ENCODE measurements around the gene ARHGAP21. TPM values are rescaled to one million over a fixed set of nuclear protein-coding genes. Genes with fewer than 3 reads are reported as not detected.

ARHGAP21 gene
- polyA plus RNA-seq, 2 of the 4 experiments (the other 2 are of a cell fraction): 30.5 to 84.4 TPM

GRCh38 chr10:24639124-24639523 lies 84.6 kb downstream of the ARHGAP21 start:
- Histone ChIP-seq H3K9me3 (no peaks in the 10 kb centered on the region), H3K4me3 (no peak overlapping the region), H3K4me1 (peaks cover 25% of the 10 kb centered on the region), H3K27ac (no peak overlapping the region), H3K4me2 (no peak overlapping the region)
- no peak for DNase-seq (ENCODE audit: low read depth in 1 of 2, low spot score in 1 of 2)
- ChIA-PET CTCF (interaction anchor here (1.3 kb wide), 1 partner anchor 87 kb away, joined by 3 read pairs; no protein-coding TSS in a partner anchor), POLR2A (no interaction called here)
- FAIRE-seq: no peak
- TF ChIP-seq ZC3H11A (IDR thresholded peaks at IDR 0.05) (no peak), CHD2 (IDR thresholded peaks at IDR 0.05; ENCODE audit: low read length, partially characterized antibody) (no peak), RFX5 (IDR thresholded peaks at IDR 0.05) (no peak), EHF (CRISPR knock-in tag; IDR thresholded peaks at IDR 0.05) (no peak), SREBF2 (IDR thresholded peaks at IDR 0.05) (no peak)
- WGBS (ENCODE audit: missing lambda C conversion rate): 87% methylated on average over 1 of the region's 1 CpG
- ATAC-seq: no peak

GRCh38 chr10:24625778-24626177 lies 97.9 kb downstream of the ARHGAP21 start:
- Histone ChIP-seq H3K9me3 (no peaks in the 10 kb centered on the region), H3K4me3 (no peak overlapping the region), H3K4me2 (no peak overlapping the region), H3K27ac (no peak overlapping the region), H3K4me1 (peaks cover 16% of the 10 kb centered on the region)
- 97% methylated on average over 4 of the region's 4 CpGs for WGBS (ENCODE audit: missing lambda C conversion rate)
- DNase-seq (ENCODE audit: low read depth in 1 of 2, low spot score in 1 of 2): no peak
- no peak for FAIRE-seq
- POLR2A ChIA-PET: no interaction called here
- ATAC-seq: no peak
- CTCF ChIA-PET: no interaction called here
- no peak for TF ChIP-seq POLR2A (IDR thresholded peaks at IDR 0.05; ENCODE audit: low read length)

- ChIA-PET CTCF (interaction anchor here (1.0 kb wide), 1 partner anchor 66 kb away, joined by 3 read pairs; no protein-coding TSS in a partner anchor), POLR2A (no interaction called here)
- H3K4me3 ChIP-seq: no peak overlapping the region
- H3K27ac ChIP-seq: no peak overlapping the region
- FAIRE-seq: no peak
- no peak for ATAC-seq
- no peak for TF ChIP-seq ZC3H11A (IDR thresholded peaks at IDR 0.05)
- TF ChIP-seq CHD4 (IDR thresholded peaks at IDR 0.05; ENCODE audit: borderline replicate concordance): no peak
- TF ChIP-seq NR3C1 (IDR thresholded peaks at IDR 0.05): no peak
- TF ChIP-seq BHLHE40 (IDR thresholded peaks at IDR 0.05; ENCODE audit: low read depth, low read length): no peak
- no peak for TF ChIP-seq RARB (CRISPR knock-in tag; IDR thresholded peaks at IDR 0.05)
- no peak for TF ChIP-seq JUNB (IDR thresholded peaks at IDR 0.05)
- no peak for TF ChIP-seq HES2 (IDR thresholded peaks at IDR 0.05)
- TF ChIP-seq POLR2AphosphoS2 (conservative IDR thresholded peaks at IDR 0.05; ENCODE audit: low read length): no peak
- TF ChIP-seq KDM1A (IDR thresholded peaks at IDR 0.05; ENCODE audit: low read depth): no peak
- no peak for TF ChIP-seq CBX8 (IDR thresholded peaks at IDR 0.05)
- TF ChIP-seq ZFP36 (IDR thresholded peaks at IDR 0.05; ENCODE audit: borderline replicate concordance, partially characterized antibody): no peak
- TF ChIP-seq HOXB13 (CRISPR knock-in tag; IDR thresholded peaks at IDR 0.05; ENCODE audit: low read depth): no peak
- no peak for TF ChIP-seq CBX2 (IDR thresholded peaks at IDR 0.05; ENCODE audit: borderline replicate concordance, low read depth)
- TF ChIP-seq NFE2L2 (conservative IDR thresholded peaks at IDR 0.05; ENCODE audit: low read length): no peak
- no peak for TF ChIP-seq PHF8 (IDR thresholded peaks at IDR 0.05; ENCODE audit: borderline replicate concordance, low read depth)
- no peak for TF ChIP-seq ZNF302 (CRISPR knock-in tag; IDR thresholded peaks at IDR 0.05)
- TF ChIP-seq NPAS2 (CRISPR knock-in tag; IDR thresholded peaks at IDR 0.05; ENCODE audit: borderline replicate concordance): no peak
- no peak for TF ChIP-seq ELK1 (IDR thresholded peaks at IDR 0.05; ENCODE audit: low read depth, low read length)
- TF ChIP-seq MYC (IDR thresholded peaks at IDR 0.05; ENCODE audit: borderline replicate concordance, low read length): no peak
- DNase-seq (ENCODE audit: low read depth in 1 of 2, low spot score in 1 of 2): no peak
- H3K9me3 ChIP-seq: no peaks in the 10 kb centered on the region
- 92% methylated on average over 2 of the region's 2 CpGs for WGBS (ENCODE audit: missing lambda C conversion rate)
- peaks cover 12% of the 10 kb centered on the region; the same call in 2 of the 3 replicates for H3K4me1 ChIP-seq
- no peak overlapping the region for H3K4me2 ChIP-seq
Measured at GRCh38 chr10:24623383-24623782, 100.3 kb downstream of the ARHGAP21 start.

Data from A549 (cell line).